HG03354 (cell line): ENCODE data around the gene CAST.

ENCODE experiments used
- ATAC-seq: cut with Tn5 transposase; IDR thresholded peaks from one replicate; pipeline ENCODE4 v1.9.1; 2021; ENCODE audit warnings: mild to moderate bottlenecking; ENCODE audit not compliant: unreplicated experiment, poor library complexity, severe bottlenecking

CAST gene

GRCh38 chr5:96761618-96762017, 99.4 kb downstream of the CAST start:
- no peak for ATAC-seq

- no peak for ATAC-seq
Observed at GRCh38 chr5:96763026-96763425, 100.8 kb downstream of the CAST start.

- no peak for ATAC-seq
Observed at GRCh38 chr5:96765043-96765442, 102.9 kb downstream of the CAST start.

DNA sequence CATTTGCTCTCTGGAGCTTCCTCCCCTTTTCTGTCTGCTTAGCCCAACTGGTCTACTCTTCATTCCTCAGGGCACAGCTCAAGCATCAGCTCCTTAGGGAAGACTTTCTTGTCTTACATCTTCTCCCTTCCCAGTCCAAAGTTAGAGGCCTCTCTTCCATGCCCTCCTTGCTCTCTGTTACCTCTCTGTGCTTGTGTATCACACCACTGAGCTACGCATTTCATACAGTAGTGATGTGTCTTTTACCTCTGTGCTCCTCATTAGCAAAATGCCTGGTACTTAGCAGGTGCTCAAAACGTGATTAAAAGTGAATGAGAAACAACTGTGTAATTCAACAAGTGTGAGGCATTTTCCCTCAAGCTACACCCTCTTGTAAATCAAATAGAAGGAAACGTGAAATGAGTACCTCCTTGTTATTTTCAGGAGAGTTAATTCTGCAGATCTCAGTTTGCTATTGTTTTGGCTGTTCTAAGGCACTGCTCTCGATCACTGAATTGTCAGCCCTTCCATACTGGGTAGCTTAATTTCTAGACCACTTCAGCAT, 106.6 kb downstream of the CAST start:
- no peak for ATAC-seq

DNA sequence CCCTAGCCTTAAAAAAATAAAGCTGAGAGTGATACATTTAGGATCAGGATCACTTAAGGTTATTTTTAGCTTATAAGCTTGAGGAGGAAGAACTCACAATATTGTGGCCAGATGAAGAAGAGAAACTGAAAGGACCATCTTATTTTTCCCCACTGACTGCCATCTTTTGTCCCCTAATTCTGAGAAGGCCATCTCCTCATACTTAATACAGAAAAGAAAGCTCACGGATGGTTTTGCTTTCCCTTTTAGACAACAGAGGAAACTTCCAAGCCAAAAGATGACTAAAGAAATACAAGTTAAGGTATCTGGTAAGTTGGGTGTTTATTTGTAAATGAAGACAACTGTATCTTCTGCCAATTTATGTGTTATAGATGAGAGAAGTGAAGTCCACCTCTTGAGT, 109.2 kb downstream of the CAST start:
- ATAC-seq: no peak

DNA sequence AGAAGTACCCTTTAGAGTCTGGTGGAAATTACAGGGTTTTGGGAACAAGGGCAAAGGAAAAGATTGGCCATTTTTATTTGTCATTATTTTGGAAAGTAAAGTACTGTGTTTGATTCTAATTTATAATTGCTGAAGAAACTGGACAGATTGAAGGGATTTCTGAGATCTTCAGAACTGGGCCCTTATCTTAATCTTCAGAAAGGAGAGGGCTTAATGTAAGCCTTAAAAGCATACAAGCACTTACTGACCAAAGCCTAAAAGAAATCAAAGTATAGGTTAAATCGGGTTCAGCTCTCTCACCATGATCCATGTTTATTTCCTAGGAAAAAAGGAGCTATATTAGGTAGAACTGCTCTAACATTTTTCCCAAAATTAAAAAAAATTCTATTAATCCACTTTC, 109.9 kb downstream of the CAST start:
- ATAC-seq: no peak

GRCh38 chr5:96772542-96772941, 110.4 kb downstream of the CAST start:
- no peak for ATAC-seq

DNA sequence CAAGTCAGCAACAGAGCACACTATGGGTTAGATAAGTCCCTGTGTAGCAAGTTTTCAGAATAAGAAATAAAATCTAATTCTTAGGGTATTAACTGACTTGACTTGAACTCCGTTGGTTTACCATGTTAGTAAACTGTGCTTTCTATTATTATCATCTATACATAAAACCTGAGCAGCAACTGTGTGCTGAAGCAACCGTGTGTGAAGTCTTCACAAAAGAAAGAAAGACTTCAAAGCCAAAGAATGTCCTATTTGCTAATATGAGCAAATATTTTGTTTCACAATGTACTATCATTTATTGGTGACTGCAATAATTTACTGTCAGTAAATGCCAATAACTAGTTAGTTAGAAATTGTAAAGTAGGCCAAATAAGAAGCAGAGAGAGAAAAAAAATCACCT, 112.9 kb downstream of the CAST start:
- ATAC-seq: no peak

GRCh38 chr5:96775689-96776088, 113.5 kb downstream of the CAST start:
- no peak for ATAC-seq

- no peak for ATAC-seq
Observed at GRCh38 chr5:96776621-96777020, 114.4 kb downstream of the CAST start.

GRCh38 chr5:96778409-96778808, 116.2 kb downstream of the CAST start:
- ATAC-seq: no peak

DNA sequence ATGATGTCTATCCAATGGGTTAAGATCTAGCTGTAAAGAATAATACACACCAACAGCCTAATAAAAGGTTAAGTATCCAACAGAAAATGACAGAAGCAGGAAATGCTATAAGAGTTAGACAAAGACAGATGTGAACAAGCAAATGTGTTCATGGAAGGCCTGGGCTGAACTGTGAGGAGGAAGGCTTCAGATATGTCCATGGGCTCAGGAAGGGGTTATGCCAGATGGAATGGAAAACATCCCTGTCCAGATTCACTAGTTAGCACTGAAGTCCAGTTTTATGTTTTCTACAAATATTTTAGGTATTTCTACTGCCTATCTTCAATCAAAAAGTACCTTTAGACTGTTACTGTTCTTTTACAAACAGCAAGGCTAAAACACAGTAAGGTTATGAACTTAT, 118.5 kb downstream of the CAST start:
- ATAC-seq: no peak

DNA sequence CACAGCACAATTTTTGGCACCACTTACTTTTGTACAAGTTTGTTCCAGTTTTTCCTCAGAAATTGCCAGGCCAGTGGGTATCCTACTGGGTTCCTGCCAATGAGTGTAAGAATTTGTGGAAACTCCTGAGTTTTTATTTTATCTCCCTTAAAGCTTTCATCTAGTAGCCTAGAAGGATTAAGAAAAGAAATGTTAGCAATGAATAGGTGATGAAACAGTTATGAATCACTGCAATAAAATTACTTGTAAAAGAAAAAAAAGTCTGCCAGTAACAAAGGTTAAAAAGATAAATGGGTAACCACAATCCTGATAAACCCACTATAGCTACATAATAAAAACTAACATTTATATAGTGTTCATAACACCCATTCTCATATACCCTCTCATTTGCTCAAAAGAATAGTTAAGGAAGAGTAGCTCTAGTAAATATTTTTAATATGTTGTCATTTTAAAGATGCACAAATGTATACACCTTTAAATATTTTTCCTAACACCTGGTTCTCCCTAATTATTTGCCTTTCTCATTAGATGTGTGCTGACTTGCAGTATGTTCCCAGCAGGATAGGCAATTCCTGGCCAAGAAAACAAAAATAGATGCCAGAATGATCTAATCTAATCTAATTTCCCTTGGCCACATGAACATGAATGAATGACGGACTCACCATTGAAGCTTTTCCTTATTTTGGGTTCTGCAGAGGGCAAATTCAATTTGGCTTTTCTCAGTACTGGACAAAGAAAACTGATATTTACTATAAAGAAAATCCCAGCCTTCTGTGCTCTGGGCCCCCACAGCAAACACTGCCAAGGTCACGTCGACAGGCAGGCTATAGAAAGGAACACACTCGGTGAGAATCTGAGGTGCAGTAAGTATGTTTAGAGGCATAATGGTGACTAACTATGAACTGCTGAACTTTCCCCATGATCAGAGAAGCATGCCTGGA, 119.1 kb downstream of the CAST start:
- no peak for ATAC-seq

- no peak for ATAC-seq
Observed at GRCh38 chr5:96783326-96783725, 121.2 kb downstream of the CAST start.

GRCh38 chr5:96785326-96786109, 123.3 kb downstream of the CAST start:
- no peak for ATAC-seq

GRCh38 chr5:96788112-96788749, 126.1 kb downstream of the CAST start:
- ATAC-seq: no peak

DNA sequence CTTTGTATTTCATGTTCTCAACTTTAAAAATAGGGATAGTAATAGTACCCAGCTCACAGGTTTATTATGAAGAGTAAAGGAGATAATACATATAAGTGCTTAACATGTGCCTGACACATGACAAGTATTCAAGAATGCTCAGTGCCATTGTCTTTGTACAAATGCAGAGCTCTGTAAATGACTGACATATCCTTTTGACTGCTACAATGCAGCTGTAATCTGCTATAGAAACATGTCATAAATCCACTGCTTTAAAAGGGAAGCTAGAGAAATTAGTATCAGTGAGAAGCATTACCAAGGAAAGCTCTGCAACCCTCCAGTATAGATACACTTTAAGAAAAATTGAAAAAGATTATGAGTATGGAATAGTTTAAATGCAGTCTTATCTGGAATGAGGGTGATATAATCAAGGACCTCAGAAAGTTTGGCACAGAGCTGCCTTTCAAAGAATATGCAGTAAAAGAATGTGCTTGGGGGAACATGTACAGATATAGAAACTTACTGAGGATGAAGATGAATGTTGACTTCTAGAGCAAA, 127.7 kb downstream of the CAST start:
- ATAC-seq: no peak

DNA sequence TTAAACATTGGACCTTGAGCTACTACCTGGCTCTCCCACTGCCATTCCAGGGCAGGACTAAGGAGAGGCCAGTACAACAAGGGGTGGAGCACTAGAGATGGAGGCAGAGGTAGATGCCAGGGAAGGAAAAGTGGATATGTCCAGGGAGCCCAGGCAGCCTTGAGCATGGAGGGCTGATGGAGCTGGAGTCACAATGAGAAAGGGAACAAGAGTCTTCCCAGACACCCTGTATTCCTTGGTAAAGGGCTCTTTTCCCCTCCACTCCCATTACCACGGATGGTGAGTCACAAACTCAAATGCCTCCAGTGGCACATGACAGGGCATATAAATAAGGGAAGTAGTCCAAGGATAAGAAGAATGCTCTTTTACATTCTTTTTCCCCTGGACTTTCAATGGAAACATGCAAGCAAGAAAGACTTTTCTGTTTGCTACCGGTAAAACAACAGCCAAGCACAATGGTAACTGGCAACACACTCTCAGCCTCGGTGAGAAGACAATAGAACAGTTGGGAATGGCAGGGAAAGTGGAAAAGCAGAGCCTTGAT, 128.9 kb downstream of the CAST start:
- no peak for ATAC-seq

GRCh38 chr5:96794757-96795156, 132.6 kb downstream of the CAST start:
- ATAC-seq: no peak

DNA sequence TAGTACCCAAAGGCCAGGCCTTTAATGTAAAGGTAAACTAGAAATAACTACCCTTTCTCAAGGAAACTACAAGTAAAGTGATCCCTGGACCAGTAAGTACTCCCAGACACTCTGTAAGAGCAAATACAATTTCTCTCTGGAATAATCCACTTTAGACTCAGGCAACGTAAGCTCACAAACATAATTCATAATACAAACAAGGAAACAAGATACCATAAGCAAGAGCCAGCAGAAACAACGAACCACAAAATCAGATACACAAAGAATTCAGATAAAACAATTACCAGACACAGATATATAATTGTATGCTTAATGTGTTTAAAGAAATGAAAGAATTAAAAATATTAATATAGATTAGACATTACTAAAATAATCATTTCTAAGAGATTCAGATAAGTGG, 133.4 kb downstream of the CAST start:
- ATAC-seq: no peak
